Osteoblast (primary cell): ENCODE data around the gene BAHD1. TPM values are rescaled to one million over a fixed set of nuclear protein-coding genes. Genes with fewer than 3 reads are reported as not detected.
A peak's percentile ranks its signal among the peaks of the same experiment; 100 is the strongest.
"Not testable (repeated sequence)": the region's sequence is repeated elsewhere in the genome, so short reads cannot be mapped to it uniquely, and the experiment has no call there.

Experiments used
- DNase-seq: peaks from one replicate; pipeline ENCODE4 v3.0.0; 2011; ENCODE audit warnings: low spot score, mixed read lengths; ENCODE audit not compliant: insufficient read length; ENCODE audit errors: missing footprints
- H2AFZ ChIP-seq: 2 replicates; pipeline ENCODE4 v1.6.0; 2011; ENCODE audit warnings: mild to moderate bottlenecking, low read length
- H3K27ac ChIP-seq: 2 replicates; pipeline ENCODE4 v1.5.1; 2011; ENCODE audit warnings: mild to moderate bottlenecking, low read depth, low read length, moderate library complexity
- H3K27me3 ChIP-seq: 2 replicates; pipeline ENCODE4 v1.6.0; 2012; ENCODE audit warnings: mild to moderate bottlenecking, control low read depth, inconsistent platforms, low read length, moderate library complexity; ENCODE audit not compliant: insufficient read depth
- H3K36me3 ChIP-seq: 2 replicates; pipeline ENCODE4 v1.5.1; 2011; ENCODE audit warnings: mild to moderate bottlenecking, low read length, control low read depth, moderate library complexity; ENCODE audit not compliant: insufficient read depth
- H3K4me1 ChIP-seq: 2 replicates; pipeline ENCODE4 v1.5.1; 2011; ENCODE audit warnings: mild to moderate bottlenecking, low read length, control low read depth, moderate library complexity; ENCODE audit not compliant: insufficient read depth
- H3K4me2 ChIP-seq: 2 replicates; pipeline ENCODE4 v1.6.0; 2011; ENCODE audit warnings: mild to moderate bottlenecking, low read length; ENCODE audit not compliant: insufficient read depth
- H3K4me3 ChIP-seq: fragments of 200-600 bp; sonication (generic); 3 replicates; pipeline ENCODE4 v1.5.1; 2012; ENCODE audit warnings: mild to moderate bottlenecking, low read length, inconsistent platforms; ENCODE audit not compliant: insufficient read depth
- H3K79me2 ChIP-seq: 2 replicates; pipeline ENCODE4 v1.6.0; 2012; ENCODE audit warnings: mild to moderate bottlenecking, low read length, control low read depth, inconsistent platforms; ENCODE audit not compliant: insufficient read depth
- H3K9me3 ChIP-seq: 2 replicates; pipeline ENCODE4 v1.5.1; 2011; ENCODE audit warnings: low read depth, low read length, control low read depth
- H4K20me1 ChIP-seq: 2 replicates; pipeline ENCODE4 v1.6.0; 2012; ENCODE audit warnings: mild to moderate bottlenecking, low read length, control low read depth; ENCODE audit not compliant: insufficient read depth
- total RNA-seq: library from RNA; depleted of rRNA; stranded (reverse); fragments of >200 nt; gene quantifications from 2 replicates; pipeline ENCODE4 v1.2.3, GENCODE V29; 2012
- TF ChIP-seq, protein P1 (sequence below): IDR thresholded peaks from 2 replicates; pipeline ENCODE4 v1.5.1; 2011; ENCODE audit warnings: mild to moderate bottlenecking, low read depth, low read length, moderate library complexity; ENCODE audit errors: extremely low read depth

The BAHD1 gene
- total RNA-seq, 1 donor = 10.5 TPM

DNA sequence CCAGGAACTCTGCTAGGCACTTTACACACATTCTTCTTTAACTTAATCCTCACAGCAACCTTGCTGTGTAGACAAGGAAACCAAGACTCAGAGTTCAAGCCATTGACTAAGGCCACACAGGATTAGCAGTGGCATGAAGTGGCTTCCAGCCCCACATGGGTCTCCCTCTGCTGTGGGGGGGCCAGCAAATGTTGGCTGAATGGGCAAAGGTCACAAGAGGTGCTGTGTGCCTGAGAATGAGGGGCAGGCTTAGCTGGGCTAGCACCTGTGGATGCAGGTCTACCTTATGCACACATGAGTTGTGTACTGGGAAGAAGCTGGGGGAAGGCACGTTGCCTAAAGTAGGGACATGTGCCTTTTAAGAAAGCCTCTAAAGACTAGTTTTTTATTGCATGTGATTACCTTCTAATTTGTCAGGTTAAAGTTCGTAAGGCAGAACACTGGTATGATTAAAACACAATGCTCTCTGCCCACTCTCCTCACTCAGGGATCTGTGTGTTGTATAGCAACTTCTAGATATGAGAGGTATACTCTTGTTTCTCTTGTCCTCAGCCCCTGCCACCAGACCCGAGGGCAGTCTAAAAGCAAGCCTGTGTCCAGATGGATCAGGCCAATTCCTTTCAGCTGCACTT lies 10.9 kb downstream of the BAHD1 start:
- no peaks in the 10 kb centered on the region for H3K27me3 ChIP-seq
- H3K4me1 ChIP-seq = peaks cover 19% of the 10 kb centered on the region
- TF ChIP-seq, protein P1, sequence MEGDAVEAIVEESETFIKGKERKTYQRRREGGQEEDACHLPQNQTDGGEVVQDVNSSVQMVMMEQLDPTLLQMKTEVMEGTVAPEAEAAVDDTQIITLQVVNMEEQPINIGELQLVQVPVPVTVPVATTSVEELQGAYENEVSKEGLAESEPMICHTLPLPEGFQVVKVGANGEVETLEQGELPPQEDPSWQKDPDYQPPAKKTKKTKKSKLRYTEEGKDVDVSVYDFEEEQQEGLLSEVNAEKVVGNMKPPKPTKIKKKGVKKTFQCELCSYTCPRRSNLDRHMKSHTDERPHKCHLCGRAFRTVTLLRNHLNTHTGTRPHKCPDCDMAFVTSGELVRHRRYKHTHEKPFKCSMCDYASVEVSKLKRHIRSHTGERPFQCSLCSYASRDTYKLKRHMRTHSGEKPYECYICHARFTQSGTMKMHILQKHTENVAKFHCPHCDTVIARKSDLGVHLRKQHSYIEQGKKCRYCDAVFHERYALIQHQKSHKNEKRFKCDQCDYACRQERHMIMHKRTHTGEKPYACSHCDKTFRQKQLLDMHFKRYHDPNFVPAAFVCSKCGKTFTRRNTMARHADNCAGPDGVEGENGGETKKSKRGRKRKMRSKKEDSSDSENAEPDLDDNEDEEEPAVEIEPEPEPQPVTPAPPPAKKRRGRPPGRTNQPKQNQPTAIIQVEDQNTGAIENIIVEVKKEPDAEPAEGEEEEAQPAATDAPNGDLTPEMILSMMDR = no peak
- no peak for DNase-seq
- H3K4me2 ChIP-seq = no peak overlapping the region
- H3K27ac ChIP-seq = no peak overlapping the region
- H3K79me2 ChIP-seq = peaks cover 64% of the 10 kb centered on the region
- H2AFZ ChIP-seq = no peak overlapping the region
- H3K36me3 ChIP-seq = no peaks in the 10 kb centered on the region
- H3K4me3 ChIP-seq = no peak overlapping the region
- peaks cover 77% of the 10 kb centered on the region for H4K20me1 ChIP-seq
- no peaks in the 10 kb centered on the region for H3K9me3 ChIP-seq

DNA sequence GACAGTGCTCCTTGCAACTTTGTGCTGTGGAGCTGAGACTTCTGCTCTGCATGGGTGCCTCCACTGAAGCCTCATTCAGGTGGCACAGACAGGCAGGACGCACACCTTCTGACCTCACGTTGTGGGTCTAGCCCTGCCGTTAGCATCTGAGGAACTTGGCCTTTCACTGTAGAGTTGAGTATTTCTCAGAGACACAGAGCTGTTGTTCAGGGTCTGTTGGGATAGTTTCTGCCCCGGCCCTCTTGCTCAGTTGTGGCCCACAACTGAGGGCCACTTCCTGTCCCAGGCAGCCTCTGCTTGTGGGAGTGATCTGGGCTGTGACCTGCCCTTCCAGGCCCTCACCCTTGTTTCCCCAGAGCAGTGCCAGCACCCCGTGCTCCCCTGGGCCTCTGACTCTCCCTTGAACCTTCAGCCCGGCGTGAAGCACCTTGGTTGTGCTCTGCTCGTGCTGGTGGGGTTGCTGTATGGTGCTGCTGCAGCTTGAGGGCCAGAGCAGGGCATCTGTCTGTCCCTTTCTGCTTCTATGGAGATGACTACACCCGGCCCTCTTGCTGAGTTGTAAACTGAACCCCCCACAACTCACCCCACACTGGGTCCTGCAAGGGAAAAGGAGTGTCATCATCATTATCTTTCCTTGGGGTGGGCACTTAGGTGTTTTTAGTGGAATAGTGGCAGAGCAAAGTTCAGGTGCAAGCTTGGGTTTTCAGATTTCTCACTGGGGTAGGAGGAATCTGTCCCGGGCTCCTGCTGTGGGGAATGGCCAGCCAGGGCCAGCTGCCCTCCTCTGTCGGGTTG lies 11.7 kb downstream of the BAHD1 start:
- no peaks in the 10 kb centered on the region for H3K9me3 ChIP-seq
- H3K27me3 ChIP-seq = no peaks in the 10 kb centered on the region
- no peak overlapping the region for H3K4me2 ChIP-seq
- peaks cover 68% of the 10 kb centered on the region for H3K79me2 ChIP-seq
- TF ChIP-seq, protein P1 = no peak
- H3K4me1 ChIP-seq = peaks cover 19% of the 10 kb centered on the region
- peaks cover 81% of the 10 kb centered on the region for H4K20me1 ChIP-seq
- H3K27ac ChIP-seq = no peak overlapping the region
- no peaks in the 10 kb centered on the region for H3K36me3 ChIP-seq
- DNase-seq = no peak
- H2AFZ ChIP-seq = no peak overlapping the region
- H3K4me3 ChIP-seq = no peak overlapping the region

DNA sequence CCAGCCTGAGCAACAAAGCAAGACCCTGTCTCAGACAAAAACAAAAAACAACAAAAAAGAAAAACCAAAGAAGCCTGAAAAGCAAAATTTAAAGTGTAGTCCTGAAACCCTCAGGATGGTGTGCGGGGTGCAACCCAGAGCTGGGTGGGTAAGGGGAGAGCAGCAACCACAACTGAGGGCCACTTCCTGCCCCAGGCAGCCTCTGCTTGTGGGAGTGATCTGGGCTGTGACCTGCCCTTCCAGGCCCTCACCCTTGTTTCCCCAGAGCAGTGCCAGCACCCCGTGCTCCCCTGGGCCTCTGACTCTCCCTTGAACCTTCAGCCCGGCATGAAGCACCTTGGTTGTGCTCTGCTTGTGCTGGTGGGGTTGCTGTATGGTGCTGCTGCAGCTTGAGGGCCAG lies 13.2 kb downstream of the BAHD1 start:
- Histone ChIP-seq H3K79me2 (peaks cover 69% of the 10 kb centered on the region), H3K4me1 (peaks cover 19% of the 10 kb centered on the region), H4K20me1 (peaks cover 76% of the 10 kb centered on the region)
- not testable (repeated sequence) for H3K4me3 ChIP-seq, H3K27ac ChIP-seq, H3K4me2 ChIP-seq, DNase-seq, H2AFZ ChIP-seq, H3K27me3 ChIP-seq, H3K36me3 ChIP-seq, H3K9me3 ChIP-seq

DNA sequence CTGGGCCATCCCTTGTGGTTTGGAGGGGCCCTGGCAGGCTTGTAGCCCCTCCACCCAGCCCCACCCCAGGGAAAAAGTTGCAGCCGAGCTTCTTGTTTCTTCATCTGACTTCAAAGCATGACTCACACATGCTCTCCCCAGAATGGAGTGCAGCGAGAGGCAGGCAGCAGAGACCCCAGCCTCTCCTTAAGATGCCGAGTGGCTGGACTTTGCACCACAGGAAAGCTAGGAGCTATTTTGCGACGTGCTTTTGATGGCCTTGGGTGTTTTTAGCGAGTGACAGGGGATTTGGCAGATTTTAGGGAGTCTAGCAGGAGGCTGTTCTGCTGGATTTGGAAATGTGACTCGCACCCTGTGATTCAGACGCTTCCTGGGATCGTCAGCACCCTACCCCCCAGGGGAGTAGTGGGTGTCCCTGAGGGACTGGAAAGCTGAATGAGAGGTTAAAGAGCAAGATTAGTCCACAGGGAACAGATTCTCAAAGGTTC lies 14.2 kb downstream of the BAHD1 start:
- no peak overlapping the region for H3K4me3 ChIP-seq
- peaks cover 16% of the 10 kb centered on the region for H3K4me1 ChIP-seq
- no peaks in the 10 kb centered on the region for H3K9me3 ChIP-seq
- no peaks in the 10 kb centered on the region for H3K27me3 ChIP-seq
- peak; percentile 93 for DNase-seq
- no peak overlapping the region for H3K27ac ChIP-seq
- peaks cover 76% of the 10 kb centered on the region for H4K20me1 ChIP-seq
- peaks cover 71% of the 10 kb centered on the region for H3K79me2 ChIP-seq
- H3K36me3 ChIP-seq = no peaks in the 10 kb centered on the region
- H3K4me2 ChIP-seq = peak overlapping the region; percentile 37
- TF ChIP-seq, protein P1 = no peak
- no peak overlapping the region for H2AFZ ChIP-seq
